T-helper 1 cell treated with Interleukin-12 subunit alpha and Interleukin-12 subunit beta and Interleukin-4 antibody, amounts not matched to agents 30 μg/mL and 1 μg/mL, for 36 hours (primary cell): ENCODE measurements around the gene NCCRP1.

Source experiments
- H3K27ac Mint-ChIP-seq: one replicate; pipeline ENCODE4 v1.8.0; 2021; ENCODE audit warnings: mild to moderate bottlenecking, mixed read lengths
- H3K27me3 Mint-ChIP-seq: one replicate; pipeline ENCODE4 v1.8.0; 2021; ENCODE audit warnings: low read depth, mixed read lengths
- H3K36me3 Mint-ChIP-seq: one replicate; pipeline ENCODE4 v1.8.0; 2021; ENCODE audit warnings: low read depth, mixed read lengths
- H3K4me1 Mint-ChIP-seq: one replicate; pipeline ENCODE4 v1.8.0; 2021; ENCODE audit warnings: low read depth, mixed read lengths
- H3K4me3 Mint-ChIP-seq: one replicate; pipeline ENCODE4 v1.8.0; 2021; ENCODE audit warnings: mild to moderate bottlenecking, moderate library complexity, mixed read lengths
- H3K9me3 Mint-ChIP-seq: one replicate; pipeline ENCODE4 v1.8.0; 2021; ENCODE audit warnings: mixed read lengths

NCCRP1 gene

GRCh38 chr19:39171479-39172465 lies 25.0 kb upstream of the NCCRP1 start:
- H3K4me3 Mint-ChIP-seq: no peak overlapping the region
- H3K27ac Mint-ChIP-seq: no peak overlapping the region
- no peaks in the 10 kb centered on the region for H3K36me3 Mint-ChIP-seq
- no peaks in the 10 kb centered on the region for H3K9me3 Mint-ChIP-seq
- no peaks in the 10 kb centered on the region for H3K27me3 Mint-ChIP-seq
- H3K4me1 Mint-ChIP-seq: no peaks in the 10 kb centered on the region

GRCh38 chr19:39172700-39173501 lies 23.9 kb upstream of the NCCRP1 start:
- no peak overlapping the region for H3K27ac Mint-ChIP-seq

GRCh38 chr19:39173502-39173991 lies 23.2 kb upstream of the NCCRP1 start:
- Mint-ChIP-seq H3K4me1 (no peaks in the 10 kb centered on the region), H3K4me3 (no peak overlapping the region), H3K27ac (no peak overlapping the region), H3K27me3 (no peaks in the 10 kb centered on the region), H3K36me3 (no peaks in the 10 kb centered on the region), H3K9me3 (no peaks in the 10 kb centered on the region)

More at GRCh38 chr19:39172700-39173501, 23.9 kb upstream of the NCCRP1 start:
- Mint-ChIP-seq H3K4me1 (no peaks in the 10 kb centered on the region), H3K9me3 (no peaks in the 10 kb centered on the region), H3K36me3 (no peaks in the 10 kb centered on the region), H3K4me3 (no peak overlapping the region), H3K27me3 (no peaks in the 10 kb centered on the region)

DNA sequence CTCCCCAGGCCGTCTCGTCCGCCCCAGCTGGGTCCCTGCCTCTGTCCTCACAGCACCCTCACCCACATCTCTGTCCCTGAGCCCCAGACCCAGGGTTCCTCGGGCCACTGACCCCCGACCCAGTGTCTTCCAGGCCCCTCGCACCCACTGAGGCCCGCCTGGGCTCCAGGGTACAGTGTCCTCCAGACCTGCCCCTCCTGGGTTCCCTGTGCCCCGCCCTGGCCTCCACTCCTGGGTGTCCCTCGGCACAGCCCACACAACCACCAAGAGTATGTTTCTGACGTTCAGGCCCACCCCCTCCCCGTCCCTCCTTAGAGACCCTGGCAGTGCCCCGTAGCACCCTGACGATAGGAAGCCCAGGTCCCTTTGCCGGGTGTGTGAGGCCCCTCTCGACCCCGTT lies 22.6 kb upstream of the NCCRP1 start:
- H3K27ac Mint-ChIP-seq: no peak overlapping the region
- no peak overlapping the region for H3K4me3 Mint-ChIP-seq
- H3K27me3 Mint-ChIP-seq: no peaks in the 10 kb centered on the region
- no peaks in the 10 kb centered on the region for H3K36me3 Mint-ChIP-seq
- H3K4me1 Mint-ChIP-seq: no peaks in the 10 kb centered on the region
- H3K9me3 Mint-ChIP-seq: no peaks in the 10 kb centered on the region

- no peaks in the 10 kb centered on the region for H3K27me3 Mint-ChIP-seq
- no peaks in the 10 kb centered on the region for H3K4me1 Mint-ChIP-seq
- H3K36me3 Mint-ChIP-seq: no peaks in the 10 kb centered on the region
- H3K4me3 Mint-ChIP-seq: no peak overlapping the region
- no peak overlapping the region for H3K27ac Mint-ChIP-seq
- H3K9me3 Mint-ChIP-seq: no peaks in the 10 kb centered on the region
Measured at GRCh38 chr19:39174558-39175544, 21.9 kb upstream of the NCCRP1 start.

DNA sequence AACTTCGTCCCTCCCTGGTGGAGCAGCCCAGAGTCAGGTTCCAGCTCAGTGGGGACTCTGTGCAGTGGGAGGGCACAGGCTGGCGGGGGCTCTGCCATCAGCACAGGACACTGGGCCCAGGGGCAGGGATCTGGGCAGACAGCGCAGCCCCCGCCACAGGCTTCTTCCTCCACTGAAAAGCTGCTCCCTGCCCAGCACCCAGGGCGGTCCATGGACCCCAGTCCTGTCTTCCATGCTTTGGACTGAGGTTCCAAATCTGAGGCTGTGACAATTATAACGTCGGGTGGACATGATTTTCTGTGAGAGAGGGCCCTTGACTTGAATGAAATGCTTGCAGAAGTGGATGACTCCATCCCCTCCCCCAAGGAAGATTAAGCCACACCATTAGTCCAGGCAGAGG lies 21.2 kb upstream of the NCCRP1 start:
- H3K4me1 Mint-ChIP-seq: no peaks in the 10 kb centered on the region
- no peak overlapping the region for H3K27ac Mint-ChIP-seq
- no peaks in the 10 kb centered on the region for H3K9me3 Mint-ChIP-seq
- no peak overlapping the region for H3K4me3 Mint-ChIP-seq
- no peaks in the 10 kb centered on the region for H3K36me3 Mint-ChIP-seq
- no peaks in the 10 kb centered on the region for H3K27me3 Mint-ChIP-seq

- Mint-ChIP-seq H3K9me3 (no peaks in the 10 kb centered on the region), H3K4me1 (no peaks in the 10 kb centered on the region)
Measured at GRCh38 chr19:39177110-39177699, 19.6 kb upstream of the NCCRP1 start.

GRCh38 chr19:39177736-39178135 lies 19.0 kb upstream of the NCCRP1 start:
- no peaks in the 10 kb centered on the region for H3K36me3 Mint-ChIP-seq
- no peak overlapping the region for H3K27ac Mint-ChIP-seq
- no peaks in the 10 kb centered on the region for H3K27me3 Mint-ChIP-seq

More at GRCh38 chr19:39177110-39177699, 19.6 kb upstream of the NCCRP1 start:
- H3K27ac Mint-ChIP-seq: no peak overlapping the region
- no peaks in the 10 kb centered on the region for H3K36me3 Mint-ChIP-seq
- H3K4me3 Mint-ChIP-seq: no peak overlapping the region
- no peaks in the 10 kb centered on the region for H3K27me3 Mint-ChIP-seq

GRCh38 chr19:39178296-39179006 lies 18.3 kb upstream of the NCCRP1 start:
- H3K36me3 Mint-ChIP-seq: no peaks in the 10 kb centered on the region

More at GRCh38 chr19:39177736-39178135, 19.0 kb upstream of the NCCRP1 start:
- no peak overlapping the region for H3K4me3 Mint-ChIP-seq
- H3K9me3 Mint-ChIP-seq: no peaks in the 10 kb centered on the region
- H3K4me1 Mint-ChIP-seq: no peaks in the 10 kb centered on the region

GRCh38 chr19:39179754-39180153 lies 17.0 kb upstream of the NCCRP1 start:
- Mint-ChIP-seq H3K4me1 (no peaks in the 10 kb centered on the region), H3K9me3 (no peaks in the 10 kb centered on the region), H3K36me3 (no peaks in the 10 kb centered on the region), H3K27ac (no peak overlapping the region), H3K27me3 (no peaks in the 10 kb centered on the region), H3K4me3 (no peak overlapping the region)

More at GRCh38 chr19:39178296-39179006, 18.3 kb upstream of the NCCRP1 start:
- H3K27me3 Mint-ChIP-seq: no peaks in the 10 kb centered on the region
- H3K4me1 Mint-ChIP-seq: no peaks in the 10 kb centered on the region
- no peak overlapping the region for H3K4me3 Mint-ChIP-seq
- no peaks in the 10 kb centered on the region for H3K9me3 Mint-ChIP-seq
- H3K27ac Mint-ChIP-seq: no peak overlapping the region

DNA sequence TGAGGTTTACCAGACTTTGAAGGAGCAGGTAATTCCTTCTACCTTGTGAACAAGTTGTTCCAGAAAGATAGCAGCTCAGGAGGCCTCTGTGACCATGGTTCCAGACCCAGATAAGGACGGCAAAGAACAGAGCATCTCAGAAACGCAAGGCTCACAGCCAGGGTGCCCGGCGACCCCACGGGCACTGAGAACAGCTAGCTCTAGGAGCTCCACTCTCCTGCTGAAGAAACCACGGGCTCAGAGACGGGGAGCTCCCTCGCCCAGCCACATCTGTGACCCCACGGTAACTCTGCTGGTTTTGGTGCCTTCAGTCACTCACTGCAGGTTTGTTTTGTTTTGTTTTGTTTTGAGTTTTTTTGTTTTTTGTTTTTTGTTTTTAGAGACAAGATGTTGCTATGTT lies 16.0 kb upstream of the NCCRP1 start:
- no peaks in the 10 kb centered on the region for H3K9me3 Mint-ChIP-seq
- no peak overlapping the region for H3K27ac Mint-ChIP-seq
- no peaks in the 10 kb centered on the region for H3K36me3 Mint-ChIP-seq
- no peak overlapping the region for H3K4me3 Mint-ChIP-seq
- H3K4me1 Mint-ChIP-seq: no peaks in the 10 kb centered on the region
- H3K27me3 Mint-ChIP-seq: no peaks in the 10 kb centered on the region

DNA sequence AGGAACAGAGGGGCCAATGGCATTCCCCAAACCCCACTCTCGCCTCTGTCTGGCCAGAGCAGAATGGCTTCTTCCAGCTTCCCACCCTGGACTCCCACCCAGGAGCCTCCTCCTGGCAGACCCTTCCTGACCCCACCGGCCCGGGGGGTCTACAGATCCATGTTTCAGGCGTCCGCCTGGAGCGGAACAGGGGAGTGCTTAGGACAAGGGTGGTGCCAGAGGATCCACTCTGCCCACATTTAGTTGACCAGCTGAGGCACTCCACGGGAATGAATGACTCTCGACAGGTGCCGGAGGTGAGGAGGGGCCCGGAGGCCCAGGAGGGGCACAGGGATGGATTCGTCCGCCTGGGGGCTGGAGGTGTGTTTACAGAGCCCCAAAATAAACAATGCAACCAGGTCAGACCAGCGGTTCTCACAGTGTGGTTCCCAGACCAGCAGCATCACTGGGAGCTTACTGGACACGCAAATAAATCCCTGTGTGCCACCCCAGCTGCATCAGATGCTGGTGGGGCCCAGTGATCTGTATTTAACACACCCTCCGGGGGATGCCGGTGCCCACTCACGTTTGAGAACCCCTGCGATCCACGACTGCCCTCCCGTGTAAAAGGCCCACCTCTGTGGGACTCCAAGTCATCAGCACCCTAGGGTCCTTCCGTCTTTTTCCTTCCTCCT lies 15.1 kb upstream of the NCCRP1 start:
- Mint-ChIP-seq H3K4me1 (no peaks in the 10 kb centered on the region), H3K27me3 (no peaks in the 10 kb centered on the region), H3K27ac (no peak overlapping the region), H3K9me3 (no peaks in the 10 kb centered on the region), H3K4me3 (no peak overlapping the region), H3K36me3 (no peaks in the 10 kb centered on the region)

DNA sequence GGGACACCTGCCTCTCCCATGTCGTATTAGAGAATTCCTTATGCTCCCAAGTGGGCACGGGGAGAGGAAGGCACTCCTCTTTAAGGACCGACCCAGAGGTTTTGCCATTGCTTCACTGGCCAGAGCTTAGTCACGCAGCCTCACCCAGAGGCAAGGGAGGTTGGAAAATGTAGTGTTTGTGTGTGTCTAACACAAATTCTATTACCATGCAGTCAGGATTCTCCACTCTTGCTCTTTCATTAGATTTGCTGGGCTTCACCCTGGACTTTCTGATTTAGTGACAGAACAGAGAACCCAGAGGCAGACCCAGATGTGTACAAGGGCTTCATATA lies 14.6 kb upstream of the NCCRP1 start:
- H3K4me1 Mint-ChIP-seq: no peaks in the 10 kb centered on the region
- H3K36me3 Mint-ChIP-seq: no peaks in the 10 kb centered on the region
- H3K9me3 Mint-ChIP-seq: no peaks in the 10 kb centered on the region
- H3K27ac Mint-ChIP-seq: no peak overlapping the region
- no peaks in the 10 kb centered on the region for H3K27me3 Mint-ChIP-seq
- H3K4me3 Mint-ChIP-seq: no peak overlapping the region
